H1 (cell line): ENCODE results near the gene MBOAT2. TPM values are rescaled to one million over a fixed set of nuclear protein-coding genes. Genes with fewer than 3 reads are reported as not detected.

Experiments used
- ATF2 ChIP-seq: IDR thresholded peaks from 2 replicates; pipeline ENCODE4 v1.6.1; 2012; ENCODE audit warnings: low read length, inconsistent platforms
- BCL11A ChIP-seq, 2 experiments: IDR thresholded peaks; one replicate each; pipeline ENCODE4 v1.6.1; 2011; ENCODE audit warnings: low read depth in 2 of 2, low read length in 2 of 2, mild to moderate bottlenecking in 2 of 2
- CBX5 ChIP-seq: fragments of 300-800, 300-1000 bp; sonication (generic); IDR thresholded peaks from 2 replicates; pipeline ENCODE4 v1.7.1; 2016; ENCODE audit warnings: antibody characterized with exemption, low read length, low read depth
- CHD1 ChIP-seq: IDR thresholded peaks from 2 replicates; pipeline ENCODE4 v1.6.1; 2012; ENCODE audit warnings: low read depth, low read length, improper control_type of control experiment
- CTCF ChIP-seq, 3 experiments: IDR thresholded peaks; 1 replicate in 2 of 3; 2 replicates in 1 of 3; pipeline versions ENCODE4 v1.5.1 to v1.6.1; 2011; ENCODE audit warnings: low read length in 3 of 3, mild to moderate bottlenecking in 3 of 3, inconsistent platforms in 2 of 3, low read depth in 1 of 3, moderate library complexity in 1 of 3; ENCODE audit not compliant: insufficient read depth in 1 of 3; ENCODE audit errors: control extremely low read depth in 1 of 3
- JUND ChIP-seq: IDR thresholded peaks from 2 replicates; pipeline ENCODE4 v1.6.1; 2011; ENCODE audit warnings: mild to moderate bottlenecking, improper control_type of control experiment, low read length
- KDM4A ChIP-seq: IDR thresholded peaks from one replicate; pipeline ENCODE4 v1.7.1; 2012; ENCODE audit warnings: low read depth, mild to moderate bottlenecking, moderate library complexity, low read length, inconsistent platforms; ENCODE audit not compliant: severe bottlenecking
- MAX ChIP-seq: IDR thresholded peaks from 2 replicates; pipeline ENCODE4 v1.6.1; 2012; ENCODE audit warnings: inconsistent platforms
- NANOG ChIP-seq: IDR thresholded peaks from 2 replicates; pipeline ENCODE4 v1.6.1; 2011; ENCODE audit warnings: low read length, low read depth, mild to moderate bottlenecking, inconsistent platforms; ENCODE audit not compliant: insufficient read depth, poor library complexity, severe bottlenecking
- NRF1 ChIP-seq: IDR thresholded peaks from 2 replicates; pipeline ENCODE4 v1.6.1; 2011; ENCODE audit warnings: mild to moderate bottlenecking, low read depth, low read length, improper control_type of control experiment
- PHF8 ChIP-seq: fragments of 200-600 bp; sonication (generic); conservative IDR thresholded peaks from 2 replicates; pipeline ENCODE4 v1.7.1; 2012; ENCODE audit warnings: low read depth, mild to moderate bottlenecking, inconsistent platforms, low read length, moderate library complexity
- POLR2A ChIP-seq, 2 experiments: IDR thresholded peaks; 1 replicate in 1 of 2; 2 replicates in 1 of 2; pipeline ENCODE4 v1.6.1; 2011; ENCODE audit warnings: low read depth in 2 of 2, low read length in 2 of 2, mild to moderate bottlenecking in 2 of 2; ENCODE audit errors: control extremely low read depth in 1 of 2
- POLR2AphosphoS5 ChIP-seq: IDR thresholded peaks from 2 replicates; pipeline ENCODE4 v1.6.1; 2011; ENCODE audit warnings: low read depth, low read length
- RXRA ChIP-seq: IDR thresholded peaks from 2 replicates; pipeline ENCODE4 v1.6.1; 2011; ENCODE audit warnings: low read depth, mild to moderate bottlenecking, low read length, moderate library complexity; ENCODE audit not compliant: insufficient read depth
- SAP30 ChIP-seq: fragments of 300-600 bp; sonication (generic); IDR thresholded peaks from 2 replicates; pipeline ENCODE4 v1.7.1; 2012; ENCODE audit warnings: low read length, moderate library complexity, mild to moderate bottlenecking, inconsistent platforms; ENCODE audit not compliant: insufficient read depth, insufficient replicate concordance
- TAF1 ChIP-seq: IDR thresholded peaks from 2 replicates; pipeline ENCODE4 v1.6.1; 2011; ENCODE audit warnings: mild to moderate bottlenecking, low read depth, low read length
- TAF7 ChIP-seq: optimal IDR thresholded peaks from 2 replicates; pipeline ENCODE3; 2011; ENCODE audit warnings: low read depth, mild to moderate bottlenecking, inconsistent platforms, low read length, moderate library complexity, borderline replicate concordance
- TEAD4 ChIP-seq: IDR thresholded peaks from 2 replicates; pipeline ENCODE4 v1.6.1; 2012; ENCODE audit warnings: low read depth, low read length, inconsistent platforms, mixed read lengths
- ZNF274 ChIP-seq: IDR thresholded peaks from 2 replicates; pipeline ENCODE4 v1.7.0; 2012; ENCODE audit warnings: low read length, borderline replicate concordance; ENCODE audit errors: extremely low read depth
- polyA plus RNA-seq, 7 experiments: library from polyadenylated mRNA; depleted of rRNA in 3 of 7; stranded (reverse) in 5 of 7; unstranded in 2 of 7; fragments of >200 nt in 5 of 7; fragments of 200-250 nt in 2 of 7; gene quantifications; 1 replicate in 5 of 7; 2 replicates in 1 of 7; 4 replicates in 1 of 7; pipeline versions ENCODE4 v1.2.1 to v1.2.3, GENCODE V29; 2011 to 2013; ENCODE audit warnings: missing spikeins in 2 of 7, mixed read lengths in 2 of 7
- total RNA-seq: library from RNA; stranded (reverse); fragmentation: NEBNext Ultra II Directional; extraction: Animal tissue kit (Norgen Biotek cat#: 25700); gene quantifications from 2 replicates; pipeline ENCODE4 v1.2.1, GENCODE V29; 2021

The MBOAT2 gene
- total and polyA plus RNA-seq, 2 of the 8 experiments (the other 6 are each of a cell fraction or from before 2014, with no cell fraction given), result 11.2 to 23.4 TPM

GRCh38 chr2:8882094-8882493, 121.4 kb downstream of the MBOAT2 start (continued):
- TF ChIP-seq CTCF (IDR thresholded peaks at IDR 0.05; ENCODE audit: control extremely low read depth in 1 of 3, insufficient read depth in 1 of 3, low read depth in 1 of 3, low read length in 3 of 3), result peak; percentile 71 to 93 (median 90)
- TF ChIP-seq CHD1, result no peak
- TF ChIP-seq TEAD4, result no peak
- TF ChIP-seq TAF7, result no peak
- no peak for TF ChIP-seq CBX5
- no peak for TF ChIP-seq SAP30
- no peak for TF ChIP-seq NRF1
- TF ChIP-seq KDM4A, result no peak
- no peak for TF ChIP-seq POLR2A (IDR thresholded peaks at IDR 0.05; ENCODE audit: control extremely low read depth in 1 of 2, low read depth in 2 of 2, low read length in 2 of 2)
- no peak for TF ChIP-seq JUND
- no peak for TF ChIP-seq POLR2AphosphoS5
- TF ChIP-seq RXRA, result no peak
- TF ChIP-seq ATF2, result no peak
- no peak for TF ChIP-seq NANOG
- no peak for TF ChIP-seq ZNF274
- no peak for TF ChIP-seq PHF8
- TF ChIP-seq MAX, result 0 out of 2 replicates have a peak, but pooled peaks have one; percentile 42
- no peak for TF ChIP-seq BCL11A (IDR thresholded peaks at IDR 0.05; ENCODE audit: low read depth in 2 of 2, low read length in 2 of 2)
- no peak for TF ChIP-seq TAF1
